Aortic smooth muscle cell (primary cell): Measurements from ENCODE around the gene PSMB5. TPM values are rescaled to one million over a fixed set of nuclear protein-coding genes. Genes with fewer than 3 reads are reported as not detected.

Source experiments
- total RNA-seq: library from RNA; depleted of rRNA; stranded (reverse); fragments of >200 nt; gene quantifications from 2 replicates; pipeline ENCODE4 v1.2.3, GENCODE V29; 2014

The PSMB5 gene
- total RNA-seq, result 167 and 209 TPM in 2 replicates

GRCh38 chr14:23034498-23035302, at the start of gene PSMB5:
Gene PSMB5, minus strand, starts transcription at chr14:23034900. Its CDS starts 19 bp downstream, at chr14:23034881.

DNA sequence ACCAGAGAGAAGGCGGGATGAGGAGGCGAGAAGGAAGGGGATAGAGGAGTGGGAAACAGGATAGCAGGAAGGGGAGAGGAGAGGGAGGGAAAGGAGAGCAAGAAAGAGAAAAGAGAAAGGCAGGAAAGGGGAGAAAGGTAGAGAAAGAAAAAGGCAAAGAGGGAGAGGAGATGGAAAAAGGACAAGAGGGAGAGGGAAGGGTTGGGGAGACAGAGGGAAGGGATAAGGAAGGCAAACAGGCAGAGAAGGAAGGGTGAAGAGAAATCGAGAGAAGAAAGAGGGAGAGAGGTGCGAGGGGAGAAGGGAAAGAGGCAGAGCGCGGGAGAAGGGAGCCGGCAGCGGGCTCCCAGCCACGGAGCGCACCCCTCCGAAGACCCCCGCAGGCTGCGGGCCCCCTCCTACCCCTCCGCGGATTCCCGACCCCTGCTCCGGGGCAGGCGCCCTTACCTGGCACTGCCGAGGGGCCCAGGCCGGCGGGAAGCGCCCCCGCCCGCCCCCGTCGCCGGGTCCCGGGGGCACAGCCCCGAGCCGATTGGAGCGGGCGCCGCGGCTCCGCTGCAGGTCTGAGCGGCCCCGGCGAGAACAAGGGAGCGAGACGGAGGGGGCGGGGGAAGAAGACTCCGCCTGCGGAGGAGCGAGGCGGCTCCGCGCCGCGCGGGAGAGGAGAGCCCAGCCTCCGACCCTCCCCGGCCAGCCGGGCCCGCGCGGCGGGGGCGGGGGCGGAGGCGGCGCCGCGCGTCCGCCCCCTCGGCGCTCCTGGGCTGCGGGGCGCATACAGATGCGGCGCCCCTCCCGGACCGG, 22.5 kb upstream of the PSMB5 start, which contains the start of gene CDH24:
Gene CDH24, minus strand, starts transcription at position 565 of the 801 bp plus-strand sequence. CDS start 1,787 bp downstream, outside the sequence.

DNA sequence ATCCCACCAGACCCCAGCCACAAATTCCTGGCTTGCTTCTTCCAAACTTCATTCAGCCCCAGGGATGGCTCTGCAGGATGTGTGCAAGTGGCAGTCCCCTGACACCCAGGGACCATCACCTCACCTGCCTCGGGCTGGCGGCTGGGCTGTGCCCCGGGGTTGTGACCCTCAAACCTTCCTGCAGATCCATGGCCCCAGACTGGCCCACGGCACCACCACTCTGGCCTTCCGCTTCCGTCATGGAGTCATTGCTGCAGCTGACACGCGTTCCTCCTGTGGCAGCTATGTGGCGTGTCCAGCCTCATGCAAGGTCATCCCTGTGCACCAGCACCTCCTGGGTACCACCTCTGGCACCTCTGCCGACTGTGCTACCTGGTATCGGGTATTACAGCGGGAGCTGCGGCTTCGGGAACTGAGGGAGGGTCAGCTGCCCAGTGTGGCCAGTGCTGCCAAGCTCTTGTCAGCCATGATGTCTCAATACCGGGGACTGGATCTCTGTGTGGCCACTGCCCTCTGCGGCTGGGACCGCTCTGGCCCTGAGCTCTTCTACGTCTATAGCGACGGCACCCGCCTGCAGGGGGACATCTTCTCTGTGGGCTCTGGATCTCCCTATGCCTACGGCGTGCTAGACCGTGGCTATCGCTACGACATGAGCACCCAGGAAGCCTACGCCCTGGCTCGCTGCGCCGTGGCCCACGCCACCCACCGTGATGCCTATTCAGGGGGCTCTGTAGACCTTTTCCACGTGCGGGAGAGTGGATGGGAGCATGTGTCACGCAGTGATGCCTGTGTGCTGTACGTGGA, 7.7 kb upstream of the PSMB5 start, which contains the start of gene PSMB11:
Gene PSMB11, plus strand, starts transcription at position 51 of the 804 bp plus-strand sequence. Its CDS starts 14 bp downstream, at position 65.

GRCh38 chr14:23009939-23010726, 24.6 kb downstream of the PSMB5 start, which contains the start of gene C14orf93:
Gene C14orf93, minus strand, starts transcription at chr14:23010143. Its CDS starts 11,120 bp downstream, at chr14:22999023.

DNA sequence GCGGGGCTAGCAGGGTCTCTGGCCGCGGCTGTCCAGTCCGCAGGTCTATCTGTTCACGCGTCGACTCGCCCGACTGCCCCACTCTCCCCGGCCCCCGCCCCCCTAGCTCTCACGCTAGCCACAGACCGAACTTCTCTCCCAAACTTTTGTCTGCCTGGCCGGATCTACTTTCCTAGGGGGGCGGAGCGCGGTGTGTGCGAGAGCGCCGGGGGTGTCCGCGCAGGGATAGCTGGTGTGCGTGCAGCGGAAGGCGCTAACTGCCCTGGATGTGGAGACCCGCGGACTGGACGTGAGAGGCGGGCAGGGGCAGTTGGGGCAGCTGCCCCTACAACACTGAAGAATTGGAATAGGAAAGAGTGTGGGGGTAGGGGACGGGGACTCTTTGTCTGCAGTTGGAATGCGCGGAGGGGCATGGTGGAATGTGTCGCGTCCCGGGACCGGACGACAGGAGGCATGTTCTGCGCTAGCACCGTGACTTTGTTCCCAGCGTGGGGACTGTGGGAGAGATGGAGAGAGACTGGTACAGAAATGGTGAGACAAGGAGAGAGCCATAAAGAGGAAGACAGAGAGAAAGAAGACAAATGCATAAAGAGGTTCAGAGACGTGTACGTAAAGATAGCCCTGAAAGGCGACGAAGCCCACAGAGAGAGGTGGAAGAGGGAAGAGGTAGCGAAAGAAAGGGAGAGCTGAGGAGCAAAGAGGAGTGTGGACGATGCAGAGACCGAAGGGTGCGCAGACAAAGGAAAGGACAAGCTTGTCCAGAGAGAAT, 52.0 kb downstream of the PSMB5 start, which contains the start of gene AJUBA:
Gene AJUBA, minus strand, starts transcription at position 75 of the 769 bp plus-strand sequence. CDS start 285 bp downstream, outside the sequence.

Other genes starting within 250 kb of the PSMB5 start
- 1.9 and 2.6 TPM in 2 replicates for gene SLC7A7, start 219.5 kb downstream of the PSMB5 start, total RNA-seq
- gene MRPL52, start 205.0 kb downstream of the PSMB5 start, total RNA-seq, result 31.1 and 46.6 TPM in 2 replicates
- 378 and 489 TPM in 2 replicates for gene MMP14, start 198.3 kb downstream of the PSMB5 start, total RNA-seq
- gene LRP10, start 163.2 kb downstream of the PSMB5 start, total RNA-seq, result 56.5 and 78.7 TPM in 2 replicates
- gene REM2, start 151.7 kb downstream of the PSMB5 start, total RNA-seq, result 0.12 and 0.26 TPM in 2 replicates
- 60.1 and 75.9 TPM in 2 replicates for gene RBM23, start 115.8 kb downstream of the PSMB5 start, total RNA-seq
- gene PRMT5, start 105.5 kb downstream of the PSMB5 start, total RNA-seq, result 35.3 and 59.3 TPM in 2 replicates
- 35.9 and 40.2 TPM in 2 replicates for gene HAUS4, start 77.8 kb downstream of the PSMB5 start, total RNA-seq
- 10.7 and 19.0 TPM in 2 replicates for gene AJUBA, start 52.3 kb downstream of the PSMB5 start, total RNA-seq
- gene C14orf93, start 24.8 kb downstream of the PSMB5 start, total RNA-seq, result 6.2 and 7.5 TPM in 2 replicates
- not detected in 2 replicates for gene PSMB11, start 7.3 kb upstream of the PSMB5 start, total RNA-seq
- 3.0 and 3.4 TPM in 2 replicates for gene CDH24, start 22.6 kb upstream of the PSMB5 start, total RNA-seq
- 84.7 and 85.7 TPM in 2 replicates for gene ACIN1, start 60.2 kb upstream of the PSMB5 start, total RNA-seq
- gene C14orf119, start 60.6 kb upstream of the PSMB5 start, total RNA-seq, result 68.8 and 72.7 TPM in 2 replicates
- 0.06 and 0.13 TPM in 2 replicates for gene CIROP, start 70.1 kb upstream of the PSMB5 start, total RNA-seq
- not detected in 2 replicates for gene CEBPE, start 84.4 kb upstream of the PSMB5 start, total RNA-seq
- gene SLC7A8, start 148.8 kb upstream of the PSMB5 start, total RNA-seq, result 73.6 and 75.6 TPM in 2 replicates
- gene RNF212B, start 203.0 kb upstream of the PSMB5 start, total RNA-seq, result not detected in 2 replicates